Measurements from ENCODE around the gene WNT3A. TPM values are rescaled to one million over a fixed set of nuclear protein-coding genes. Genes with fewer than 3 reads are reported as not detected.
A peak's percentile ranks its signal among the peaks of the same experiment; 100 is the strongest.

The WNT3A gene
- total and polyA plus RNA-seq, 2 donors (not counting 3 experiments of a cell fraction or from before 2014, with no cell fraction given), result not detected

- dilution Hi-C loops (cut with MboI; ENCODE audit: extremely low pct_ligation_motif_present, low sequenced_read_pairs) (no loop called here), intact Hi-C loops (cut with micrococcal nuclease) (loop anchor here (1.0 to 10.0 kb wide), 7 partner anchors 21 to 518 kb away; partner anchors contain the start of genes C1orf35, GUK1, JMJD4 and SNAP47)
- DNase-seq (ENCODE audit: low read depth, low spot score) (peak; percentile 94), FAIRE-seq (peak; percentile 93)
- BruUV-seq (replicated peaks), result no TSS peak
- ChIA-PET POLR2A (no interaction called here), CTCF (interaction anchor here (0.7 to 1.6 kb wide), 4 partner anchors 9 to 83 kb away, joined by 3 to 12 read pairs (median 4); no protein-coding TSS in a partner anchor)
- H2AFZ ChIP-seq (ENCODE audit: low read depth, low read length), result peak within 1 kb of the TSS; percentile 83
- no peak for TF ChIP-seq GATA2 (IDR thresholded peaks at IDR 0.05; ENCODE audit: insufficient read depth, insufficient read length, low read depth, low read length)
- TF ChIP-seq JUN (IDR thresholded peaks at IDR 0.05; ENCODE audit: borderline replicate concordance, insufficient read depth, insufficient read length, low read depth), result no peak
- peak; percentile 97 for TF ChIP-seq POLR2AphosphoS5 (IDR thresholded peaks at IDR 0.05; ENCODE audit: insufficient read depth, low read depth, low read length)
- peak; percentile 92 for TF ChIP-seq POLR2A (IDR thresholded peaks at IDR 0.05; ENCODE audit: low read depth, low read length)
- H3K36me3 ChIP-seq (ENCODE audit: control insufficient read depth in 2 of 2, extremely low read depth in 1 of 2, insufficient read depth in 2 of 2, low read length in 2 of 2), result no peaks in the 10 kb centered on the region
- peaks cover 39% of the 10 kb centered on the region for H3K4me1 ChIP-seq (ENCODE audit: control insufficient read depth, extremely low read depth, insufficient read depth, low read length)
- peak within 1 kb of the TSS; percentile 99 for H3K9ac ChIP-seq (replicated peaks; ENCODE audit: extremely low read depth, insufficient read depth, low read length)
- H3K27me3 ChIP-seq (ENCODE audit: control insufficient read depth in 2 of 2, insufficient read depth in 2 of 2, low read length in 2 of 2), result no peaks in the 10 kb centered on the region
- H3K9me1 ChIP-seq (replicated peaks; ENCODE audit: control insufficient read depth, extremely low read depth, insufficient read depth, low read length), result no peaks in the 10 kb centered on the region
- H3K27ac ChIP-seq (ENCODE audit: insufficient read depth, low read depth, low read length), result peak within 1 kb of the TSS; percentile 94
- H3K79me2 ChIP-seq (ENCODE audit: control insufficient read depth, insufficient read depth, low read length), result peaks cover 62% of the 10 kb centered on the region
- H4K20me1 ChIP-seq (replicated peaks; ENCODE audit: control insufficient read depth, extremely low read depth, insufficient read depth, low read length), result peaks cover 4% of the 10 kb centered on the region
- H3K9me3 ChIP-seq (replicated peaks; ENCODE audit: control insufficient read depth, insufficient read depth, low read length), result no peaks in the 10 kb centered on the region
- H3K4me2 ChIP-seq (ENCODE audit: insufficient read depth, low read length), result peak within 1 kb of the TSS; percentile 96
- H3K4me3 ChIP-seq (replicated peaks in 1 of 3; ENCODE audit: insufficient read depth in 1 of 3, low read depth in 1 of 3, low read length in 3 of 3), result peak within 1 kb of the TSS; percentile 51 to 86 (median 73)
Measured at GRCh38 chr1:228082214-228082917, 75.6 kb downstream of the WNT3A start, which contains the start of gene ARF1. ARF1 (plus strand) TSS chr1:228082708; CDS start chr1:228097115, 14,407 bp downstream.

Measured in endothelial cell of umbilical vein (primary cell).